ENCODE data around the gene CFAP161. TPM values are rescaled to one million over a fixed set of nuclear protein-coding genes. Genes with fewer than 3 reads are reported as not detected.
"Not testable (repeated sequence)": the region's sequence is repeated elsewhere in the genome, so short reads cannot be mapped to it uniquely, and the experiment has no call there.

Gene CFAP161
- total and polyA plus RNA-seq, 3 donors from 2014 or later: 4.6 to 19.7 (median 8.7) TPM

DNA sequence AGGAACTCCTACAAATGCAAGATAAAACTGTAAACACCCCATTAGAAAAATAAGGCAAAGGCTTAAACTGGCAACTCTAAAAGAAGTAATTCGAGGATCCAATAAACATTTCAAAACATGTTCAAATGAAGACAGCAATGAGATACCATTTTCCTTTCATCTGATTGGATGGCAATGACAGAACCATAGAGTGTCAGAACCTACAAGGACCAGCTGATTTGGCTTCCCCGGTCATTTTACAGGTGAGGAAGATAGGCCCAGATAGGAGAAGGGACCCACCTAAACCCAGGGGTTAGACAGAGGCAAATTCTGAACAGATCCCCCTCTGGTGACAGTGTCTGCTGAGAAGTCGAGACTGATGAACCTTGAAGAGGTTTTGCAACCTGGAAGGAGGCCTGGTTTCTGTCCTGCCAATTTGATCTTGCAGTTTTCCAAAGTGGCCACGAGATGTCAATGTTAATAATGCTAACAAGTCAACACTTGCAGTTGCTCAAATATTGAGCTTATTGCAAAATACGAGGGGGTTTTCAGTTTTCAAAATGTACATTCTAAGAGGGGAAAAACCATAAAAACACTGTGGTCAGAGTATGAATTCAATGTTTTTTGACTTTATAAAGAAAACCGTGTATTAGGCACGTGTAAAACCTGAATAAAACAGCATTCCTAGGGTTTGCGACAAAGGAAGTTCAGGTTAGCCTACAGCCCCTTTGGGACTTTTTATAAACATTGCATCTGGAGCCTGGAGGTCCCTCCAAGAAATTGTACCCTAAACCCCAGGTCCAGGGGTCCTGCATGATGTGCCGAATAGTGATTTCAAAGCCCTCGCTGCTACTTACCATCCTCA, 21.5 kb downstream of the CFAP161 start:
- intact Hi-C loops (cut with DNase I; ENCODE audit: low total_unique reads): loop anchor here (10.0 kb wide), 1 partner anchor 109 kb away; no protein-coding TSS in a partner anchor
- peaks cover 5% of the 10 kb centered on the region for H3K4me1 ChIP-seq
- H3K27me3 ChIP-seq: no peaks in the 10 kb centered on the region
- peak; percentile 62 for DNase-seq
- H3K36me3 ChIP-seq (ENCODE audit: low read depth, missing control alignments): no peaks in the 10 kb centered on the region
- no peaks in the 10 kb centered on the region for H3K9me3 ChIP-seq
- 47 to 57% methylated on average over 10 of the region's 10 CpGs for WGBS, 2 donors
- H3K27ac ChIP-seq: no peak overlapping the region
- H3K4me3 ChIP-seq: no peak overlapping the region
- no peak for TF ChIP-seq POLR2A (IDR thresholded peaks at IDR 0.05)
- TF ChIP-seq, protein P1, sequence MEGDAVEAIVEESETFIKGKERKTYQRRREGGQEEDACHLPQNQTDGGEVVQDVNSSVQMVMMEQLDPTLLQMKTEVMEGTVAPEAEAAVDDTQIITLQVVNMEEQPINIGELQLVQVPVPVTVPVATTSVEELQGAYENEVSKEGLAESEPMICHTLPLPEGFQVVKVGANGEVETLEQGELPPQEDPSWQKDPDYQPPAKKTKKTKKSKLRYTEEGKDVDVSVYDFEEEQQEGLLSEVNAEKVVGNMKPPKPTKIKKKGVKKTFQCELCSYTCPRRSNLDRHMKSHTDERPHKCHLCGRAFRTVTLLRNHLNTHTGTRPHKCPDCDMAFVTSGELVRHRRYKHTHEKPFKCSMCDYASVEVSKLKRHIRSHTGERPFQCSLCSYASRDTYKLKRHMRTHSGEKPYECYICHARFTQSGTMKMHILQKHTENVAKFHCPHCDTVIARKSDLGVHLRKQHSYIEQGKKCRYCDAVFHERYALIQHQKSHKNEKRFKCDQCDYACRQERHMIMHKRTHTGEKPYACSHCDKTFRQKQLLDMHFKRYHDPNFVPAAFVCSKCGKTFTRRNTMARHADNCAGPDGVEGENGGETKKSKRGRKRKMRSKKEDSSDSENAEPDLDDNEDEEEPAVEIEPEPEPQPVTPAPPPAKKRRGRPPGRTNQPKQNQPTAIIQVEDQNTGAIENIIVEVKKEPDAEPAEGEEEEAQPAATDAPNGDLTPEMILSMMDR (IDR thresholded peaks at IDR 0.05): peak; percentile 44 to 57 (median 55)

DNA sequence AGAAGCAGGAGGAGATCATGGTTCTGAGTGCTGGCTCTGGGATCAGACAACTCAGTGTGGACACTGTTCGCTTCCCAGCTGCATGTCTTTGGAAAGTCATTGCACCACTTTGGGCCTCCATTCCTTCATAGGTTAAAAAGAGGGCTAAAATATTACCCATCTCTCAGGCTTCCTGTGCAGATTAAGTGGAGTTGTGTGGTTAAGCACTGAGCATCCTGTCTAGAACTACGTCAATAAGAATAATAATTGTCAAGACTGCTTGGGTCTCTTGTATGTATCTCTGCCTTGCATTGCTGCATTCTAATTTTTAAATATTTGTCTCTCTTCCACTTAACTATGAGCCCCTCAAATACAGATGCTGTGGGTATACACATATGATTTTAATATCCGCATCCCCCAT, 22.3 kb downstream of the CFAP161 start:
- H3K36me3 ChIP-seq (ENCODE audit: low read depth, missing control alignments): no peaks in the 10 kb centered on the region
- no peak overlapping the region for H3K4me3 ChIP-seq
- H3K4me1 ChIP-seq: peaks cover 13% of the 10 kb centered on the region
- no peak overlapping the region for H3K27ac ChIP-seq
- no peaks in the 10 kb centered on the region for H3K9me3 ChIP-seq
- WGBS, 2 donors: 93 to 98% methylated on average over 3 of the region's 3 CpGs
- H3K27me3 ChIP-seq: no peaks in the 10 kb centered on the region
- intact Hi-C loops (cut with DNase I; ENCODE audit: low total_unique reads): loop anchor here (10.0 kb wide), 1 partner anchor 108 kb away; no protein-coding TSS in a partner anchor
- no peak for TF ChIP-seq POLR2A (IDR thresholded peaks at IDR 0.05)
- TF ChIP-seq, protein P1 (IDR thresholded peaks at IDR 0.05): no peak
- DNase-seq: no peak

GRCh38 chr15:81157195-81157938, 23.3 kb downstream of the CFAP161 start:
- 64 to 78% methylated on average over 5 of the region's 5 CpGs for WGBS, 2 donors
- H3K9me3 ChIP-seq: no peaks in the 10 kb centered on the region
- H3K4me1 ChIP-seq: peaks cover 20% of the 10 kb centered on the region
- no peak for DNase-seq
- intact Hi-C loops (cut with DNase I; ENCODE audit: low total_unique reads): loop anchor here (10.0 kb wide), 1 partner anchor 107 kb away; no protein-coding TSS in a partner anchor
- no peaks in the 10 kb centered on the region for H3K27me3 ChIP-seq
- no peak overlapping the region for H3K27ac ChIP-seq
- H3K36me3 ChIP-seq (ENCODE audit: low read depth, missing control alignments): no peaks in the 10 kb centered on the region
- no peak overlapping the region for H3K4me3 ChIP-seq
- no peak for TF ChIP-seq POLR2A (IDR thresholded peaks at IDR 0.05)
- TF ChIP-seq, protein P1 (IDR thresholded peaks at IDR 0.05): no peak

DNA sequence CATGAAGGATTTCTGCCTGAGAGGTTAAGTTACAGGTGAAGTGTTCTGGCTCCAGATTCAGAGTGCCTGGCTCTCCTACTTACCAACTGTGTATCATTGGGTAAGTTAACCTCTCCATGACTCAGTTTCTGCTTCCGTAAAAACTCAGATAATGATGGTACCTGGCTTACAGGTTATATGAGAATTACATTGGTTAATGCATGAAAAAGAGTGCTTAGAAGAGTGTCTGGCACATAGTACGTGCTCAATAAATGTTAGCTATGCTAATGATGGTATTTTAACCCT, 23.8 kb downstream of the CFAP161 start:
- H3K27ac ChIP-seq: no peak overlapping the region
- H3K27me3 ChIP-seq: no peaks in the 10 kb centered on the region
- intact Hi-C loops (cut with DNase I; ENCODE audit: low total_unique reads): loop anchor here (10.0 kb wide), 1 partner anchor 107 kb away; no protein-coding TSS in a partner anchor
- H3K36me3 ChIP-seq (ENCODE audit: low read depth, missing control alignments): no peaks in the 10 kb centered on the region
- H3K9me3 ChIP-seq: no peaks in the 10 kb centered on the region
- TF ChIP-seq, protein P1 (IDR thresholded peaks at IDR 0.05): no peak
- TF ChIP-seq POLR2A (IDR thresholded peaks at IDR 0.05): no peak
- 83 to 92% methylated on average over 2 of the region's 2 CpGs for WGBS, 2 donors
- peaks cover 20% of the 10 kb centered on the region for H3K4me1 ChIP-seq
- H3K4me3 ChIP-seq: no peak overlapping the region
- DNase-seq: no peak

- Histone ChIP-seq H3K4me3 (peak overlapping the region in 1 of 2 donors; percentile 23), H3K4me1 (peaks cover 20% of the 10 kb centered on the region)
- DNase-seq; H3K9me3 ChIP-seq; H3K36me3 ChIP-seq (ENCODE audit: low read depth, missing control alignments); H3K27me3 ChIP-seq; H3K27ac ChIP-seq: not testable (repeated sequence)
- intact Hi-C loops (cut with DNase I; ENCODE audit: low total_unique reads): loop anchor here (10.0 kb wide), 1 partner anchor 106 kb away; no protein-coding TSS in a partner anchor
- 60 to 69% methylated on average over 1 to 37 of the region's 37 CpGs for WGBS, 2 donors
Measured at GRCh38 chr15:81158561-81158960, 24.5 kb downstream of the CFAP161 start.
